ENCODE data around the gene NOL4. TPM values are rescaled to one million over a fixed set of nuclear protein-coding genes. Genes with fewer than 3 reads are reported as not detected.

Gene NOL4
- total RNA-seq, 2 donors from 2014 or later, result 0.93 to 1.1 TPM

DNA sequence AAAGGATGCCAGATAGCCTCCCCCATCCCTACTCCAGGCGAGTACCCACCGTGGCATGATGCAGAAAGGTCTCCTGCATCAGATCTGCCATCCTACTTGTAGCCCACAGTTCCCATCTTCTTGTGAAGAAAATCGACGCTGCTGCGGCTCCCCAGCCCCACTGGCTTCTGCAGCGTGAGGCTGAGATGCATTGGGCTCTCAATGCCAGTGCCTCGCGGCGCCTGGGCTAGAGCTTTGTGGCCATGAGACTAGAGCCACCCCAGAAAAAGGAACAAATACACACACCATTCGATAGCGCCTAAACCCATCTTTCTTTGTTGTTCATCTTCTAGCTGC is 2.8 kb downstream of the NOL4 start:
- Histone ChIP-seq H3K9me3 (ENCODE audit: control insufficient read depth, low read length) (no peaks in the 10 kb centered on the region), H3K27me3 (ENCODE audit: control insufficient read depth, insufficient read depth, low read length, poor library complexity, severe bottlenecking) (peaks cover 68% of the 10 kb centered on the region), H3K4me1 (ENCODE audit: control insufficient read depth, insufficient read depth, low read length) (peaks cover 2% of the 10 kb centered on the region), H3K36me3 (ENCODE audit: control insufficient read depth, insufficient read depth, low read length) (no peaks in the 10 kb centered on the region), H3K9ac (ENCODE audit: extremely low read depth, low read length, poor library complexity, severe bottlenecking) (peak overlapping the region; percentile 12), H3K27ac (ENCODE audit: low read depth, low read length) (no peak overlapping the region), H3K4me3 (ENCODE audit: low read length) (peak overlapping the region; percentile 81)
- Mint-ChIP-seq H3K4me3 (peak overlapping the region; percentile 66), H3K4me1 (peaks cover 11% of the 10 kb centered on the region), H3K27ac (no peak overlapping the region), H3K9me3 (no peaks in the 10 kb centered on the region), H3K27me3 (ENCODE audit: insufficient read depth) (peaks cover 74% of the 10 kb centered on the region), H3K36me3 (ENCODE audit: low read depth) (no peaks in the 10 kb centered on the region)
- peak; percentile 78 for DNase-seq
- TF ChIP-seq, protein P1, sequence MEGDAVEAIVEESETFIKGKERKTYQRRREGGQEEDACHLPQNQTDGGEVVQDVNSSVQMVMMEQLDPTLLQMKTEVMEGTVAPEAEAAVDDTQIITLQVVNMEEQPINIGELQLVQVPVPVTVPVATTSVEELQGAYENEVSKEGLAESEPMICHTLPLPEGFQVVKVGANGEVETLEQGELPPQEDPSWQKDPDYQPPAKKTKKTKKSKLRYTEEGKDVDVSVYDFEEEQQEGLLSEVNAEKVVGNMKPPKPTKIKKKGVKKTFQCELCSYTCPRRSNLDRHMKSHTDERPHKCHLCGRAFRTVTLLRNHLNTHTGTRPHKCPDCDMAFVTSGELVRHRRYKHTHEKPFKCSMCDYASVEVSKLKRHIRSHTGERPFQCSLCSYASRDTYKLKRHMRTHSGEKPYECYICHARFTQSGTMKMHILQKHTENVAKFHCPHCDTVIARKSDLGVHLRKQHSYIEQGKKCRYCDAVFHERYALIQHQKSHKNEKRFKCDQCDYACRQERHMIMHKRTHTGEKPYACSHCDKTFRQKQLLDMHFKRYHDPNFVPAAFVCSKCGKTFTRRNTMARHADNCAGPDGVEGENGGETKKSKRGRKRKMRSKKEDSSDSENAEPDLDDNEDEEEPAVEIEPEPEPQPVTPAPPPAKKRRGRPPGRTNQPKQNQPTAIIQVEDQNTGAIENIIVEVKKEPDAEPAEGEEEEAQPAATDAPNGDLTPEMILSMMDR (conservative IDR thresholded peaks at IDR 0.05), result no peak
- whole genome bisulfite sequencing, 2 experiments (ENCODE audit: insufficient coverage in 1 of 2, insufficient read length in 1 of 2), result 3% methylated on average over 8 to 11 of the region's 11 CpGs

DNA sequence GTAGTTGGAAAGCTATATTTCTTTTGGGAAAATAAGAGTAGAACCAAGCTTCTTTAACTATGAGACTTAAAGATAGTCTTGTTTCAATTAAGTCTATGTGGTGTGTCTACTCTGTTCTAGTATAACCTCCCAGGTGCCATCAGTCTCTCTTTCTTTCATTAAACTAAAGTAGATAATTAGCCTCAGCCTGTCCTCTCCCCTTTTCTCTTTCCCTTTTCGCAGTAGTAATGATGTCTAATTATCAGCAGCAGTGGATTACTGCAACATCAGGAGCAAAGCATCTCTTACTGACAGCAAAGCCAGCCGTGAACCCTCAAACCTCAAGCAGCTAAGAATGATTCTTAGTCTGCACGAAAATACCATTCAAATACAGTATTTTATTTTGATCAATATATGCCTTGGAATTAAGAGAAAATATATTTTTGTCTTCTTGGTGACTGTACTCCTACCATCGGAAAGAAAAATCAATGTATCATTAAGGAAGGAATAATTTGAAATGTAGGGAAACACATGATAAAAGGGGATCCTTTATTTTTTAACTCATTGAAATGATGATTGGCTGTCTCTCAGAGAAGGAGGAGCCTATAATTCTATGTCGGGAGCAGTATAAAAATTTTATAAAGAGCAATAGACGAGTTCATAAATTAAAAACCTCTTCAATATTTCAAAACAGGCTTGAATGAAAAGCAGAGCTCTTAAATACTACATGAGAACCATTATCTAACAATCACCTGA is 4.5 kb downstream of the NOL4 start:
- Mint-ChIP-seq H3K27me3 (ENCODE audit: insufficient read depth) (peaks cover 72% of the 10 kb centered on the region), H3K36me3 (ENCODE audit: low read depth) (no peaks in the 10 kb centered on the region), H3K4me3 (no peak overlapping the region), H3K27ac (no peak overlapping the region), H3K4me1 (peaks cover 10% of the 10 kb centered on the region), H3K9me3 (no peaks in the 10 kb centered on the region)
- Histone ChIP-seq H3K27me3 (ENCODE audit: control insufficient read depth, insufficient read depth, low read length, poor library complexity, severe bottlenecking) (peaks cover 68% of the 10 kb centered on the region), H3K27ac (ENCODE audit: low read depth, low read length) (no peak overlapping the region), H3K36me3 (ENCODE audit: control insufficient read depth, insufficient read depth, low read length) (no peaks in the 10 kb centered on the region), H3K9ac (ENCODE audit: extremely low read depth, low read length, poor library complexity, severe bottlenecking) (no peak overlapping the region), H3K4me3 (ENCODE audit: low read length) (no peak overlapping the region), H3K4me1 (ENCODE audit: control insufficient read depth, insufficient read depth, low read length) (peaks cover 2% of the 10 kb centered on the region), H3K9me3 (ENCODE audit: control insufficient read depth, low read length) (no peaks in the 10 kb centered on the region)
- 83 to 100% methylated on average over 1 to 6 of the region's 6 CpGs for WGBS, 2 experiments (ENCODE audit: insufficient coverage in 1 of 2, insufficient read length in 1 of 2)
- TF ChIP-seq, protein P1 (conservative IDR thresholded peaks at IDR 0.05), result no peak
- DNase-seq, result no peak

DNA sequence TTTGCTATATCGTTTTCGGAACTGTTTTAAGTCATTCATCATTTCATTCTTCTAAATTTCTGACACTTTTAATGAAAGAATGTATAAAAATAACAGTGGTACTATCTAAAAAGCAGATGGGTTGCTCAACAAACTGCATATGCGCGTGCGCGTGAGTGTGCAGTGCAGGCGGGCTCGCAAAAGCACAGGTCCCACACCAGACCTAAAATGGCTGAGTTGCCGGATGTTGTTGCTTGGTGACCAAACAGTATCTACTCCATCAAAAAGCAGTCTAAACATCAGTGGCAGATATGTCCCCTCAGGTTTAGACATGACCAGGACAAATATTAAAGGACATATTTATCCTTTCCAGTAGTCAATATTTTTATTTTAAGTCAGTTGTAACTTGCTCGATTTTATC is 5.1 kb downstream of the NOL4 start:
- H3K27me3 ChIP-seq (ENCODE audit: control insufficient read depth, insufficient read depth, low read length, poor library complexity, severe bottlenecking), result peaks cover 68% of the 10 kb centered on the region
- no peak overlapping the region for H3K4me3 Mint-ChIP-seq

More for the DNA sequence above, 5.1 kb downstream of the NOL4 start:
- Mint-ChIP-seq H3K9me3 (no peaks in the 10 kb centered on the region), H3K36me3 (ENCODE audit: low read depth) (no peaks in the 10 kb centered on the region), H3K27ac (no peak overlapping the region), H3K27me3 (ENCODE audit: insufficient read depth) (peaks cover 68% of the 10 kb centered on the region), H3K4me1 (peaks cover 10% of the 10 kb centered on the region)
- Histone ChIP-seq H3K4me1 (ENCODE audit: control insufficient read depth, insufficient read depth, low read length) (peaks cover 2% of the 10 kb centered on the region), H3K36me3 (ENCODE audit: control insufficient read depth, insufficient read depth, low read length) (no peaks in the 10 kb centered on the region), H3K4me3 (ENCODE audit: low read length) (no peak overlapping the region), H3K9ac (ENCODE audit: extremely low read depth, low read length, poor library complexity, severe bottlenecking) (no peak overlapping the region), H3K27ac (ENCODE audit: low read depth, low read length) (no peak overlapping the region), H3K9me3 (ENCODE audit: control insufficient read depth, low read length) (no peaks in the 10 kb centered on the region)
- no peak for DNase-seq
- WGBS, 2 experiments (ENCODE audit: insufficient coverage in 1 of 2, insufficient read length in 1 of 2), result 93 to 100% methylated on average over 7 to 10 of the region's 10 CpGs
- TF ChIP-seq, protein P1 (conservative IDR thresholded peaks at IDR 0.05), result no peak

Measured in endodermal cell (in vitro differentiated cells).